ENCODE data around the gene KMT2C.

KMT2C gene

GRCh38 chr7:152149363-152149762 lies 286.4 kb downstream of the KMT2C start:
- H3K4me1 Mint-ChIP-seq = no peaks in the 10 kb centered on the region
- no peak overlapping the region for H3K4me3 Mint-ChIP-seq
- ATAC-seq = no peak
- no peaks in the 10 kb centered on the region for H3K9me3 Mint-ChIP-seq
- no peak overlapping the region for H3K27ac Mint-ChIP-seq
- peaks cover 59% of the 10 kb centered on the region for H3K36me3 Mint-ChIP-seq
- H3K27me3 Mint-ChIP-seq = no peaks in the 10 kb centered on the region

GRCh38 chr7:152148706-152149105 lies 287.1 kb downstream of the KMT2C start:
- Mint-ChIP-seq H3K4me3 (no peak overlapping the region), H3K9me3 (no peaks in the 10 kb centered on the region), H3K36me3 (peaks cover 57% of the 10 kb centered on the region), H3K4me1 (no peaks in the 10 kb centered on the region), H3K27ac (no peak overlapping the region), H3K27me3 (no peaks in the 10 kb centered on the region)
- no peak for ATAC-seq

- Mint-ChIP-seq H3K4me3 (no peak overlapping the region), H3K9me3 (no peaks in the 10 kb centered on the region), H3K27me3 (no peaks in the 10 kb centered on the region), H3K36me3 (peaks cover 67% of the 10 kb centered on the region), H3K27ac (no peak overlapping the region), H3K4me1 (no peaks in the 10 kb centered on the region)
- no peak for ATAC-seq
Observed at GRCh38 chr7:152145853-152146466, 289.8 kb downstream of the KMT2C start.

GRCh38 chr7:152144557-152145245 lies 291.1 kb downstream of the KMT2C start:
- Mint-ChIP-seq H3K9me3 (no peaks in the 10 kb centered on the region), H3K4me1 (no peaks in the 10 kb centered on the region), H3K27ac (no peak overlapping the region), H3K4me3 (no peak overlapping the region), H3K27me3 (no peaks in the 10 kb centered on the region), H3K36me3 (peaks cover 74% of the 10 kb centered on the region)
- no peak for ATAC-seq

GRCh38 chr7:152142976-152143595 lies 292.7 kb downstream of the KMT2C start:
- Mint-ChIP-seq H3K9me3 (no peaks in the 10 kb centered on the region), H3K4me1 (no peaks in the 10 kb centered on the region), H3K4me3 (no peak overlapping the region), H3K27me3 (no peaks in the 10 kb centered on the region), H3K36me3 (peaks cover 72% of the 10 kb centered on the region), H3K27ac (peak overlapping the region; percentile 4)
- ATAC-seq = no peak

GRCh38 chr7:152140560-152140959 lies 295.2 kb downstream of the KMT2C start:
- Mint-ChIP-seq H3K4me1 (no peaks in the 10 kb centered on the region), H3K27ac (no peak overlapping the region), H3K27me3 (no peaks in the 10 kb centered on the region), H3K36me3 (peaks cover 81% of the 10 kb centered on the region), H3K4me3 (no peak overlapping the region), H3K9me3 (no peaks in the 10 kb centered on the region)
- no peak for ATAC-seq

GRCh38 chr7:152140067-152140466 lies 295.7 kb downstream of the KMT2C start:
- no peak for ATAC-seq
- H3K4me1 Mint-ChIP-seq = no peaks in the 10 kb centered on the region
- H3K27ac Mint-ChIP-seq = no peak overlapping the region
- no peaks in the 10 kb centered on the region for H3K9me3 Mint-ChIP-seq
- H3K36me3 Mint-ChIP-seq = peaks cover 78% of the 10 kb centered on the region
- no peak overlapping the region for H3K4me3 Mint-ChIP-seq
- H3K27me3 Mint-ChIP-seq = no peaks in the 10 kb centered on the region

GRCh38 chr7:152137476-152138025 lies 298.3 kb downstream of the KMT2C start:
- no peak for ATAC-seq
- Mint-ChIP-seq H3K27ac (no peak overlapping the region), H3K27me3 (no peaks in the 10 kb centered on the region), H3K4me3 (no peak overlapping the region), H3K4me1 (no peaks in the 10 kb centered on the region), H3K36me3 (peaks cover 68% of the 10 kb centered on the region), H3K9me3 (no peaks in the 10 kb centered on the region)

- peaks cover 65% of the 10 kb centered on the region for H3K36me3 Mint-ChIP-seq
- no peaks in the 10 kb centered on the region for H3K9me3 Mint-ChIP-seq
- peak overlapping the region; percentile 49 for H3K27ac Mint-ChIP-seq
Observed at GRCh38 chr7:152136686-152137085, 299.1 kb downstream of the KMT2C start.

GRCh38 chr7:152133804-152134203 lies 302.0 kb downstream of the KMT2C start:
- Mint-ChIP-seq H3K27me3 (no peaks in the 10 kb centered on the region), H3K4me1 (no peaks in the 10 kb centered on the region), H3K36me3 (peaks cover 68% of the 10 kb centered on the region), H3K27ac (no peak overlapping the region), H3K9me3 (no peaks in the 10 kb centered on the region), H3K4me3 (no peak overlapping the region)
- no peak for ATAC-seq

More at GRCh38 chr7:152136686-152137085, 299.1 kb downstream of the KMT2C start:
- no peak for ATAC-seq
- no peaks in the 10 kb centered on the region for H3K27me3 Mint-ChIP-seq
- no peaks in the 10 kb centered on the region for H3K4me1 Mint-ChIP-seq
- H3K4me3 Mint-ChIP-seq = no peak overlapping the region

- H3K27ac Mint-ChIP-seq = no peak overlapping the region
- no peaks in the 10 kb centered on the region for H3K27me3 Mint-ChIP-seq
- H3K4me1 Mint-ChIP-seq = no peaks in the 10 kb centered on the region
- H3K36me3 Mint-ChIP-seq = peaks cover 68% of the 10 kb centered on the region
- no peak overlapping the region for H3K4me3 Mint-ChIP-seq
- H3K9me3 Mint-ChIP-seq = no peaks in the 10 kb centered on the region
- no peak for ATAC-seq
Observed at GRCh38 chr7:152132812-152133211, 303.0 kb downstream of the KMT2C start.

- no peak overlapping the region for H3K27ac Mint-ChIP-seq
Observed at GRCh38 chr7:152131981-152132494, 303.8 kb downstream of the KMT2C start.

GRCh38 chr7:152130658-152131590 lies 304.9 kb downstream of the KMT2C start:
- no peaks in the 10 kb centered on the region for H3K4me1 Mint-ChIP-seq
- H3K27ac Mint-ChIP-seq = no peak overlapping the region
- peaks cover 3% of the 10 kb centered on the region for H3K9me3 Mint-ChIP-seq
- H3K36me3 Mint-ChIP-seq = peaks cover 67% of the 10 kb centered on the region
- H3K4me3 Mint-ChIP-seq = no peak overlapping the region
- ATAC-seq = no peak
- H3K27me3 Mint-ChIP-seq = no peaks in the 10 kb centered on the region

More at GRCh38 chr7:152131981-152132494, 303.8 kb downstream of the KMT2C start:
- peaks cover 3% of the 10 kb centered on the region for H3K9me3 Mint-ChIP-seq
- H3K4me3 Mint-ChIP-seq = no peak overlapping the region
- no peaks in the 10 kb centered on the region for H3K27me3 Mint-ChIP-seq
- peaks cover 69% of the 10 kb centered on the region for H3K36me3 Mint-ChIP-seq
- ATAC-seq = no peak
- H3K4me1 Mint-ChIP-seq = no peaks in the 10 kb centered on the region

- Mint-ChIP-seq H3K4me1 (no peaks in the 10 kb centered on the region), H3K27ac (no peak overlapping the region), H3K9me3 (peaks cover 8% of the 10 kb centered on the region), H3K27me3 (no peaks in the 10 kb centered on the region), H3K36me3 (peaks cover 79% of the 10 kb centered on the region), H3K4me3 (no peak overlapping the region)
- no peak for ATAC-seq
Observed at GRCh38 chr7:152129682-152130081, 306.1 kb downstream of the KMT2C start.
